H1 (cell line): ENCODE data around the gene MYORG. TPM values are rescaled to one million over a fixed set of nuclear protein-coding genes. Genes with fewer than 3 reads are reported as not detected.

Experiments used
- CTCF ChIA-PET: fragments of 300-600 bp; sonication (Branson Sonifier 250); formaldehyde crosslinking; loops from one replicate; lab custom pipeline; 2021; ENCODE audit not compliant: partially characterized antibody; lab: Charles Lee
- POLR2A ChIA-PET: fragments of 300-600 bp; sonication (Branson Sonifier 250); formaldehyde crosslinking; loops from one replicate; lab custom pipeline; 2021; ENCODE audit warnings: inconsistent platforms; ENCODE audit not compliant: partially characterized antibody; lab: Charles Lee
- DNase-seq, 2 experiments: peaks; one replicate each; pipeline versions ENCODE4 v3.0.0 to v3.0.0-alpha.2; 2010 to 2022; ENCODE audit warnings: low spot score in 2 of 2, low read depth in 1 of 2, mixed read lengths in 1 of 2
- FAIRE-seq: peaks from 2 replicates; lab custom pipeline; 2011; peaks lifted over from hg19 to GRCh38; lab: Jason Lieb, UNC
- H2AFZ ChIP-seq: 2 replicates; pipeline ENCODE4 v1.8.1; 2012; ENCODE audit warnings: low read length, inconsistent platforms
- H2AK5ac ChIP-seq: 2 replicates; pipeline ENCODE4 v1.6.1; 2013; ENCODE audit warnings: low read depth, low read length
- H2BK120ac ChIP-seq: replicated peaks from 2 replicates; pipeline ENCODE3; 2013; ENCODE audit warnings: low read depth, low read length, inconsistent platforms
- H2BK12ac ChIP-seq: 2 replicates; pipeline ENCODE4 v1.6.1; 2013; ENCODE audit warnings: low read depth, low read length
- H2BK15ac ChIP-seq: 2 replicates; pipeline ENCODE4 v1.6.1; 2013; ENCODE audit warnings: low read length
- H2BK20ac ChIP-seq: 2 replicates; pipeline ENCODE4 v1.6.1; 2013; ENCODE audit warnings: low read length
- H2BK5ac ChIP-seq: 2 replicates; pipeline ENCODE4 v1.6.1; 2013; ENCODE audit warnings: low read depth, low read length
- H3K14ac ChIP-seq: 2 replicates; pipeline ENCODE4 v1.6.1; 2013; ENCODE audit warnings: inconsistent platforms; ENCODE audit not compliant: insufficient read length
- H3K18ac ChIP-seq: 2 replicates; pipeline ENCODE4 v1.6.1; 2013; ENCODE audit warnings: low read length; ENCODE audit errors: extremely low read depth
- H3K23ac ChIP-seq: 2 replicates; pipeline ENCODE4 v1.6.1; 2013; ENCODE audit warnings: inconsistent platforms; ENCODE audit not compliant: insufficient read length
- H3K23me2 ChIP-seq: 2 replicates; pipeline ENCODE4 v1.6.1; 2013; ENCODE audit warnings: low read depth, low read length
- H3K27ac ChIP-seq: 2 replicates; pipeline ENCODE4 v1.6.1; 2011; ENCODE audit warnings: low read depth, low read length, inconsistent platforms
- H3K27me3 ChIP-seq, 4 experiments: replicated peaks in 1 of 4; 1 replicate in 1 of 4; 2 replicates in 3 of 4; pipeline versions ENCODE4 v1.6.1 to v1.8.1; 2011 to 2013; ENCODE audit warnings: low read length in 3 of 4, mild to moderate bottlenecking in 3 of 4, inconsistent platforms in 2 of 4, mixed read lengths in 2 of 4, moderate library complexity in 1 of 4; ENCODE audit not compliant: control insufficient read depth in 3 of 4, insufficient read depth in 3 of 4; ENCODE audit errors: extremely low read depth in 1 of 4
- H3K36me3 ChIP-seq, 4 experiments: 2 replicates each; pipeline versions ENCODE4 v1.6.1 to v1.8.1; 2011 to 2013; ENCODE audit warnings: mild to moderate bottlenecking in 4 of 4, low read length in 3 of 4, moderate library complexity in 2 of 4, control low read depth in 1 of 4, inconsistent platforms in 1 of 4; ENCODE audit not compliant: insufficient read depth in 4 of 4, control insufficient read depth in 2 of 4
- H3K4ac ChIP-seq: replicated peaks from 2 replicates; pipeline ENCODE3; 2013; ENCODE audit warnings: low read length, low read depth, mixed read lengths, inconsistent platforms; ENCODE audit not compliant: insufficient read length
- H3K4me1 ChIP-seq, 4 experiments: replicated peaks in 1 of 4; 1 replicate in 1 of 4; 2 replicates in 3 of 4; pipeline versions ENCODE4 v1.6.1 to v1.8.1; 2011 to 2013; ENCODE audit warnings: low read length in 3 of 4, inconsistent platforms in 2 of 4, mixed read lengths in 1 of 4; ENCODE audit not compliant: insufficient read depth in 4 of 4, control insufficient read depth in 3 of 4
- H3K4me2 ChIP-seq, 2 experiments: 2 replicates each; pipeline versions ENCODE4 v1.6.1 to v1.8.1; 2011 to 2013; ENCODE audit warnings: low read depth in 2 of 2, low read length in 2 of 2, control low read depth in 1 of 2, inconsistent platforms in 1 of 2, mild to moderate bottlenecking in 1 of 2; ENCODE audit not compliant: insufficient read depth in 1 of 2
- H3K4me3 ChIP-seq, 4 experiments: fragments of 200-600, 300-600 bp in 1 of 4; sonication (generic), shearing (Covaris generic), sonication (Bioruptor Twin) in 1 of 4; 2 replicates each; pipeline versions ENCODE4 v1.5.1 to v1.8.1; 2011 to 2016; ENCODE audit warnings: low read length in 4 of 4, low read depth in 3 of 4, control low read depth in 2 of 4, inconsistent platforms in 2 of 4, mild to moderate bottlenecking in 2 of 4, mixed read lengths in 1 of 4, moderate library complexity in 1 of 4; ENCODE audit not compliant: insufficient read depth in 2 of 4; ENCODE audit errors: extremely low read depth in 1 of 4
- H3K56ac ChIP-seq: replicated peaks from 2 replicates; pipeline ENCODE3; 2013; ENCODE audit warnings: low read depth, mild to moderate bottlenecking, mixed read lengths, low read length, inconsistent platforms; ENCODE audit not compliant: insufficient read length
- H3K79me1 ChIP-seq: 2 replicates; pipeline ENCODE4 v1.6.1; 2013; ENCODE audit warnings: low read depth, low read length, control low read depth
- H3K79me2 ChIP-seq, 2 experiments: 2 replicates each; pipeline versions ENCODE4 v1.6.1 to v1.8.1; 2012 to 2013; ENCODE audit warnings: low read length in 2 of 2, mild to moderate bottlenecking in 2 of 2, inconsistent platforms in 1 of 2; ENCODE audit not compliant: insufficient read depth in 2 of 2, control insufficient read depth in 1 of 2
- H3K9ac ChIP-seq, 4 experiments: replicated peaks in 1 of 4; 1 replicate in 1 of 4; 2 replicates in 3 of 4; pipeline versions ENCODE4 v1.6.1 to v1.8.1; 2011 to 2013; ENCODE audit warnings: low read depth in 3 of 4, low read length in 3 of 4, control low read depth in 2 of 4, mild to moderate bottlenecking in 2 of 4, moderate library complexity in 2 of 4, inconsistent platforms in 1 of 4; ENCODE audit errors: extremely low read depth in 1 of 4
- H3K9me3 ChIP-seq, 2 experiments: 2 replicates each; pipeline versions ENCODE4 v1.6.1 to v1.8.1; 2012 to 2013; ENCODE audit warnings: mild to moderate bottlenecking in 2 of 2, moderate library complexity in 2 of 2, control low read depth in 1 of 2, inconsistent platforms in 1 of 2, low read depth in 1 of 2, low read length in 1 of 2, mixed read lengths in 1 of 2; ENCODE audit not compliant: insufficient read depth in 2 of 2
- H4K20me1 ChIP-seq, 2 experiments: replicated peaks in 1 of 2; 2 replicates each; pipeline versions ENCODE3 to v1.8.1; 2011 to 2013; ENCODE audit warnings: inconsistent platforms in 2 of 2, low read length in 2 of 2, mild to moderate bottlenecking in 1 of 2; ENCODE audit not compliant: insufficient read depth in 2 of 2, control insufficient read depth in 1 of 2
- H4K5ac ChIP-seq: 2 replicates; pipeline ENCODE4 v1.6.1; 2013; ENCODE audit warnings: low read length, low read depth, mixed read lengths, inconsistent platforms; ENCODE audit not compliant: insufficient read length
- H4K8ac ChIP-seq: 2 replicates; pipeline ENCODE4 v1.8.0; 2013; ENCODE audit warnings: mild to moderate bottlenecking, moderate library complexity, low read length, inconsistent platforms; ENCODE audit not compliant: insufficient read depth; ENCODE audit errors: extremely low read depth
- H4K91ac ChIP-seq: replicated peaks from 2 replicates; pipeline ENCODE3; 2013; ENCODE audit warnings: low read length, mixed read lengths, inconsistent platforms; ENCODE audit not compliant: insufficient read length
- NRF1 ChIP-seq: IDR thresholded peaks from 2 replicates; pipeline ENCODE4 v1.6.1; 2011; ENCODE audit warnings: mild to moderate bottlenecking, low read depth, low read length, improper control_type of control experiment
- RBBP5 ChIP-seq: IDR thresholded peaks from 2 replicates; pipeline ENCODE4 v1.7.1; 2012; ENCODE audit warnings: low read depth, mild to moderate bottlenecking, inconsistent platforms, low read length, moderate library complexity, borderline replicate concordance
- WGBS, 2 experiments: shearing (Covaris generic) in 1 of 2; methylation state at CpG; one replicate each; pipeline versions ENCODE4 v1.1.6 to v1.1.7; 2013 to 2015; ENCODE audit warnings: low lambda C conversion rate in 2 of 2, mixed read lengths in 2 of 2, inconsistent platforms in 1 of 2, low coverage in 1 of 2, missing lambda C conversion rate in 1 of 2; ENCODE audit not compliant: insufficient replicate concordance in 2 of 2, insufficient coverage in 1 of 2, insufficient read length in 1 of 2; ENCODE audit errors: extremely low coverage in 1 of 2, missing lambda C conversion rate in 1 of 2; 5-methylcytosine and 5-hydroxymethylcytosine counted together
- polyA plus RNA-seq, 7 experiments: library from polyadenylated mRNA; depleted of rRNA in 3 of 7; stranded (reverse) in 5 of 7; unstranded in 2 of 7; fragments of >200 nt in 5 of 7; fragments of 200-250 nt in 2 of 7; gene quantifications; 1 replicate in 5 of 7; 2 replicates in 1 of 7; 4 replicates in 1 of 7; pipeline versions ENCODE4 v1.2.1 to v1.2.3, GENCODE V29; 2011 to 2013; ENCODE audit warnings: missing spikeins in 2 of 7, mixed read lengths in 2 of 7
- total RNA-seq: library from RNA; stranded (reverse); fragmentation: NEBNext Ultra II Directional; extraction: Animal tissue kit (Norgen Biotek cat#: 25700); gene quantifications from 2 replicates; pipeline ENCODE4 v1.2.1, GENCODE V29; 2021

MYORG gene
- total and polyA plus RNA-seq, 2 of the 8 experiments (the other 6 are each of a cell fraction or from before 2014, with no cell fraction given) = 1.2 to 5.9 TPM

GRCh38 chr9:34408173-34408572 lies 31.5 kb upstream of the MYORG start:
- no peak overlapping the region for H2BK12ac ChIP-seq
- DNase-seq = no peak
- H2AFZ ChIP-seq = no peak overlapping the region
- peaks cover 2 to 3% of the 10 kb centered on the region in 2 experiments for H4K20me1 ChIP-seq
- no peak overlapping the region for H3K4me3 ChIP-seq
- H3K4ac ChIP-seq = no peak overlapping the region
- H3K27ac ChIP-seq = no peak overlapping the region
- no peak for FAIRE-seq
- H3K9me3 ChIP-seq = no peaks in the 10 kb centered on the region
- H3K23me2 ChIP-seq = no peaks in the 10 kb centered on the region
- H3K23ac ChIP-seq = no peak overlapping the region
- no peaks in the 10 kb centered on the region for H3K79me2 ChIP-seq
- H2BK15ac ChIP-seq = no peak overlapping the region
- 82% methylated on average over 1 of the region's 1 CpG; no CpG with 5 or more reads in 1 of the 2 experiments for WGBS, 2 experiments
- H3K56ac ChIP-seq = no peak overlapping the region
- H3K14ac ChIP-seq = no peak overlapping the region
- no peak overlapping the region for H2BK20ac ChIP-seq
- no peaks in the 10 kb centered on the region; a peak in 1 of 8 replicates for H3K36me3 ChIP-seq
- peak overlapping the region; percentile 14 for H4K91ac ChIP-seq
- no peak overlapping the region for H3K4me2 ChIP-seq
- H3K18ac ChIP-seq = no peak overlapping the region
- no peak overlapping the region for H2BK5ac ChIP-seq
- no peak for TF ChIP-seq RBBP5
- TF ChIP-seq NRF1 = no peak
- POLR2A ChIA-PET = no interaction called here
- no peak overlapping the region for H2BK120ac ChIP-seq
- no peak overlapping the region for H4K5ac ChIP-seq
- no peaks in the 10 kb centered on the region for H3K27me3 ChIP-seq
- no peak overlapping the region for H3K9ac ChIP-seq
- H4K8ac ChIP-seq = no peak overlapping the region
- no peaks in the 10 kb centered on the region for H3K79me1 ChIP-seq
- H3K4me1 ChIP-seq = no peaks in the 10 kb centered on the region
- CTCF ChIA-PET = interaction anchor here (1.0 to 3.1 kb wide), 4 partner anchors 9 to 44 kb away, joined by 3 to 16 read pairs (median 8); no protein-coding TSS in a partner anchor
- H2AK5ac ChIP-seq = no peak overlapping the region
